PC-3 (cell line): ENCODE data around the gene GPR146.

Experiments
- EZH2 ChIP-seq: fragments of 300-600 bp; sonication (generic); IDR thresholded peaks from one replicate; pipeline ENCODE4 v1.6.1; 2017; ENCODE audit warnings: antibody characterized with exemption, mild to moderate bottlenecking, low read length; ENCODE audit not compliant: unreplicated experiment
- EZH2phosphoT487 ChIP-seq: fragments of 300-600 bp; sonication (generic); IDR thresholded peaks from 2 replicates; pipeline ENCODE4 v1.6.1; 2018; ENCODE audit warnings: mild to moderate bottlenecking, antibody characterized with exemption, low read length, borderline replicate concordance
- TF ChIP-seq, protein P1 (sequence below): fragments of 300-600 bp; sonication (generic); conservative IDR thresholded peaks from 2 replicates; pipeline ENCODE4 v1.5.1; 2017; ENCODE audit warnings: antibody characterized with exemption, low read depth, mild to moderate bottlenecking, low read length

- TF ChIP-seq, protein P1, sequence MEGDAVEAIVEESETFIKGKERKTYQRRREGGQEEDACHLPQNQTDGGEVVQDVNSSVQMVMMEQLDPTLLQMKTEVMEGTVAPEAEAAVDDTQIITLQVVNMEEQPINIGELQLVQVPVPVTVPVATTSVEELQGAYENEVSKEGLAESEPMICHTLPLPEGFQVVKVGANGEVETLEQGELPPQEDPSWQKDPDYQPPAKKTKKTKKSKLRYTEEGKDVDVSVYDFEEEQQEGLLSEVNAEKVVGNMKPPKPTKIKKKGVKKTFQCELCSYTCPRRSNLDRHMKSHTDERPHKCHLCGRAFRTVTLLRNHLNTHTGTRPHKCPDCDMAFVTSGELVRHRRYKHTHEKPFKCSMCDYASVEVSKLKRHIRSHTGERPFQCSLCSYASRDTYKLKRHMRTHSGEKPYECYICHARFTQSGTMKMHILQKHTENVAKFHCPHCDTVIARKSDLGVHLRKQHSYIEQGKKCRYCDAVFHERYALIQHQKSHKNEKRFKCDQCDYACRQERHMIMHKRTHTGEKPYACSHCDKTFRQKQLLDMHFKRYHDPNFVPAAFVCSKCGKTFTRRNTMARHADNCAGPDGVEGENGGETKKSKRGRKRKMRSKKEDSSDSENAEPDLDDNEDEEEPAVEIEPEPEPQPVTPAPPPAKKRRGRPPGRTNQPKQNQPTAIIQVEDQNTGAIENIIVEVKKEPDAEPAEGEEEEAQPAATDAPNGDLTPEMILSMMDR, result no peak
- TF ChIP-seq EZH2phosphoT487, result no peak
- no peak for TF ChIP-seq EZH2
Measured at GRCh38 chr7:1065263-1065584, 20.9 kb downstream of the GPR146 start.
